ENCODE data around the gene HORMAD2.

The HORMAD2 gene

GRCh38 chr22:30104501-30105156 lies 24.4 kb downstream of the HORMAD2 start:
- DNase-seq (ENCODE audit: low read depth) = no peak

DNA sequence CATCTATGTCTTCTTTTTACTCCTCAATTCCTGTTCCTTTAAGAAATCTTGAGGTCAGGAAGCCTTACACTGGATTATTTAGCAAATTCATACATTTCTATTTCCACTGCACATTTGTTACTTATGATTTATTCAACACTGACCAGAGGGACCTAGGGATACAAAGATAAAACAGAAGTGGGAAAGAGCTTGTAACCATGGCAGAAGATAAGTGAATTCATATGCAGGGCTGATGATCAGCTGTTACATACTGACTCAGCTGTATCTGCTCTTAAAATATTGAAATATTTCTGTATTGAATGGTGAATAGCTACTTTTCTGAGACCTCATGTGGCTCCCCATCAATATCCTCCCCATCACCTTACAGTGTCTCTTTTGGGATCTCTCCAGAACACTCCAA lies 25.2 kb downstream of the HORMAD2 start:
- DNase-seq (ENCODE audit: low read depth) = no peak

DNA sequence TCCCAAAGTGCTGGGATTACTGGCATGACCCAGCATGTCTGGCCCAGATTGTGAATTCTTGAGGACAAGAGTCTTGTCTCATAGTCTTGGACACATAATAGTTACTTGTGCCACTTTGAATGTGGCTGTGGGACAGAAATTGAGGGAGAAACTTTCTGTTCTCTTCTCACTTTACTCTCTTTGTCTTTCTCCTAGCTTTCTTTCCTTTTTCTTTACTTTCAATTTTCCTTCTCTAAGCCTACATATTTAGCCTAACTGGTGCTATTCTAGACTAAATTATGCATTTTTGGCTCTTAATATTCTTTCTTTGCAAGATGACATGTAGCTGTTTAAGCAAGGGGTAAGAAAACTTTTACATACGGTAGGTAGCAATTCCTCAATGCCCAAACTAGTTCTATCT lies 33.2 kb downstream of the HORMAD2 start:
- no peak for DNase-seq (ENCODE audit: low read depth)

DNA sequence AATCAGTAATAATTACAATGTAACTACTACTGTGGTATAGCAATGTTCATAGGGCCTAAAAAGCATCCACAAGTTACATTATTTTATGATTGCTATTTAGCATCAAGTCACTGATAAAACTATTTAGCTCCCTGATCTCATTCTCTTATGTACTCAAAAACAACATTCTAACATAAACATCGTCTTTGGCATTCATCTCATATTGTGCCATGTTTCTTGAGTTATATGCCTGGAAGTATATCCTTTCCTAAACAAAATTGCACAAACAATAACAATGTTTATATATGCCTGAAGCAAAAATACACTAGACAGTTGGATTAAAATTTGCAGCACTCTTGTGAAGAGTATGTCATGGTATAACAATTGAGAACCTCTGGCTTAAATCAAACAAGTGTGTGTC lies 34.1 kb downstream of the HORMAD2 start:
- no peak for DNase-seq (ENCODE audit: low read depth)

DNA sequence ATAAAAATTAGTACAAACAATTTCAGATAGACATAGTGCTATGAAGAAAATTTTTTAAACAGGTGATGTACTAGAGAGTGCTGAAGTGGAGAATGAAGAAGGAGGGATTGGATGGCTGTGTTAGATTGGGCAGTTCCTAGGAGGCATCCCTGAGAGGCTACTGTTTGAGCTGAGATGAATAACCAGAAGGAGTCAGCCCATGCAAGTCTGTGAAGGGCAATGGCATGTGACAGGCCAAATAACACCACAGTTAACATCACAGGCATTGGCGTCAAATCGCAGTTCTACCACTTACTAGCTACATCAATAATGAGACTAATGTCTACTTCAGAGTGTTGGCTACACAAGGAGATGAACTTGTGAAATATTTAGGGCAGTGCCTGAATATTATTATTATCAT lies 35.4 kb downstream of the HORMAD2 start:
- DNase-seq (ENCODE audit: low read depth) = no peak

- DNase-seq (ENCODE audit: low read depth) = no peak
Measured at GRCh38 chr22:30116362-30117117, 36.3 kb downstream of the HORMAD2 start.

DNA sequence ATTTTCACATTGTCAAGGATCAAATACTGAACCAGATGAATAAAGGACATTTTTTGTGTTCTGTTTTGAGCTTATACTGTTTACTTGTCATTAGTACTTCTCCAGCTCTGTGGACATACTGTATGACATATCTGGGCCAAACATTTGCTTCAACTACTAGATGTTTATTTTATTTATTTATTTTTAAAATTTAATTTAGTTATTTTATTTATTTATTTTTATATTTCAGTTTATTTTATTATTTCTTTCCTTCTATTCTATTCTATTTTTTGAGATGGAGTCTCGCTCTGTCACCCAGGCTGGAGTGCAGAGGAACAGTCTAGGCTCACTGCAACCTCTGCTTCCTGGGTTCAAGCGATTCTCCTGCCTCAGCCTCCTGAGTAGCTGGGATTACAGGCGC lies 37.0 kb downstream of the HORMAD2 start:
- DNase-seq (ENCODE audit: low read depth) = no peak

GRCh38 chr22:30118291-30118690 lies 38.0 kb downstream of the HORMAD2 start:
- no peak for DNase-seq (ENCODE audit: low read depth)

DNA sequence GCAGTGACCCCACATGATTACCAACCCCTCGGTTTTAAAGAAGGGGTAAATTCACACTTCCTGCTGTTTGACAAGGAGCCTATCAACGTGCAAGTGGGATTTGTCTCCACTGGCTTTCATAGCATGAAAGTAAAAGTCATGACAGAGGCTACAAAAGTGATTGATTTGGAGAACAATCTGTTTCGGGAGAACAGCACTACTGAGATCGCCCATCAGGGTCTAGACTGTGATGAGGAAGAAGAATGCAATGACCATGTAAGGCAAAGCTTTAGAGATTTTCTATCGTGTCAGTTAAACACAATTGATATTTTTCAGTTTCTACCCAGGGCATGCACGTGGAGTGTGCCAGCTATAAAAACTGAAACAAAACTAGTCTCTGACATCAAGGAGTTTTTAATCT lies 41.7 kb downstream of the HORMAD2 start:
- DNase-seq (ENCODE audit: low read depth) = no peak

DNA sequence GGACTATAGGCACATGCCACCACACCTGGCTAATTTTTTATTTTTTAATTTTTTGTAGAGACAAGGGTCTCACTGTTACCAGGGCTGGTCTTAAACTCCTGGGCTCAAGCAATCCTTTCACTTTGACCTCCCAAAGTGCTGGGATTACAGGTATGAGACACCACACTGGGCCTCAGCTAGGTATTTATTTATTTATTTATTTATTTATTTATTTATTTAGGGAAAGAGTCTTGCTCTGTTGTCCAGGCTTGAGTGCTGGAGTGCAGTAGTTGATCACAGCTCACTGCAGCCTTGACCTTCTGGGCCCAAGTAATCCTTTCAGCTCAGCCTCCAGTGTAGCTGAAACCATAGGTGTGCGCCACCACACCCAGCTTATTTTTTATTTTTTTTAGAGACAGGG lies 43.2 kb downstream of the HORMAD2 start:
- DNase-seq (ENCODE audit: low read depth) = no peak

- no peak for DNase-seq (ENCODE audit: low read depth)
Measured at GRCh38 chr22:30127749-30128166, 47.5 kb downstream of the HORMAD2 start.

DNA sequence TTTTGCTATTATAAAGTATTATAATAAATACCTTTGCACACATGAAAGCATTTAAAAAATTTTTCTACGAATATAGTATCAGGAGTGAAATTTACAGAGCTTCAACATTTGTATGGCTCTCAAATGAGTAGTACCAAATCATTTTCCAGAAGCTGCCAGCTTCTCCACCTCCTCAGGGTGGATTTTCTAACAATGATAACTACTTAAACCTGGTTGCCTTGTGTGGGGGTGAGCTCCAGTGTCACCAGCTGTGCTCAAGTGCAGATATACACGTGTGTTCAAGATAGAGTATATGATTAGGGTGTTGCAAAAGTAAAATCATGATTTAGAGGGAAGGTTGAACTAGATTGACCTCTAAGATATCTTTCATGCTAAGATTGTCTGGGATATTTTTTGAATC lies 48.2 kb downstream of the HORMAD2 start:
- DNase-seq (ENCODE audit: low read depth) = no peak

- DNase-seq (ENCODE audit: low read depth) = no peak
Measured at GRCh38 chr22:30129636-30130035, 49.4 kb downstream of the HORMAD2 start.

GRCh38 chr22:30132290-30132996 lies 52.2 kb downstream of the HORMAD2 start:
- DNase-seq (ENCODE audit: low read depth) = no peak

DNA sequence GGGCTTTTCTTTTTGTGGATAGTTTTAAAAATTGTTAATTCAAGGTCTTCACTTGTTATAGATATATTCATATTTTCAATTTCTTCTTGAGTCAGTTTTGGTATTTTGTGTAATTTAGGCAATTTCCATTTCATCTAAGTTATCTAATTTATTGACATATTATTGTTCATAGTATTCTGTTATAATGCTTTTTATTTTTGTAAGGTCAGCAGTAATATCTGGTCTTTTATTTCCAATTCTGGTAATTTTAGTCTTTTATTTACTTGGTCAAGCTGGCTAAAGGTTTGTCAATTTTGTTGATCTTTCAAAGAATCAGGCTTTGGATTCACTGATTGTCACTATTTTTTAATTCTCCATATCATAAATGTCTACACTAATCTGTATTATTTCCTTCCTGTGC lies 60.1 kb downstream of the HORMAD2 start:
- no peak for DNase-seq (ENCODE audit: low read depth)

DNA sequence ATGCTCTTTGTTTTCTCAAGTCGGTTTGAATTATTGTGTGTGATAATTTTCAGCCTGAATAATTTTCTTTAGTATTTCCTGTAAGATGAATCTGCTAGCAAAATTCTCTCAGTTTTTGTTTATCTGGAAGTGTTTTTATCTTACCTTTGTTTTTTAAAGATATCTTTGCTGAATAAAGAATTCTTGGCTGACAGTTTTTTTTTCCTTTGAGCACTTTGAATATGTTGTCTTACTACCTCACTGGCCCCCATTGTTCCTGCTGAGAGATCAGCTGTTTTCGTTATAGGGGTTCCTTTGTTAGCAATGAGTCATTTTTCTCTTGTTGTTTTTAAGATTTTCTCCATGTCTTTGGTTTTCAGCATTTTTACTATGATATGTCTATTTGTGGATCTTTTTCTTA lies 63.0 kb downstream of the HORMAD2 start:
- DNase-seq (ENCODE audit: low read depth) = no peak

DNA sequence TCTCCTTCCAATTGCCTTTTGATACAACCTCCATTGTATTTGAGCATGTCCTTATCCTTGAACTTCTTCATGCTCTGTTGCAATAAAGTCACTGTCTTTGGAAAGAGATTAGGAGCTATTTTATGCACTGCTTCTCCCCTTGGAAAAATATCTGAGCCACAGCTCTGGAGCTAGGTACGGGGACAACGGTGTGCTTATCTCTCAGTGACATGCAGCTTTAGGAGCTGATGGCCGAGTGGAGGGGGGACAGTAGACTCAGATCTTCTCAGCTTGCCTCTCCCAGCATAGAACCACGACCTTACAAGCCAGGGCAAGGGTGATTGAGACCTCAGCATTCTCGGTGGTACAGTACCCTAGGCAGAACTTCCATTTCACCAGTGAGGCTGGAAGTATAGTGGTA lies 64.1 kb downstream of the HORMAD2 start:
- DNase-seq (ENCODE audit: low read depth) = no peak

DNA sequence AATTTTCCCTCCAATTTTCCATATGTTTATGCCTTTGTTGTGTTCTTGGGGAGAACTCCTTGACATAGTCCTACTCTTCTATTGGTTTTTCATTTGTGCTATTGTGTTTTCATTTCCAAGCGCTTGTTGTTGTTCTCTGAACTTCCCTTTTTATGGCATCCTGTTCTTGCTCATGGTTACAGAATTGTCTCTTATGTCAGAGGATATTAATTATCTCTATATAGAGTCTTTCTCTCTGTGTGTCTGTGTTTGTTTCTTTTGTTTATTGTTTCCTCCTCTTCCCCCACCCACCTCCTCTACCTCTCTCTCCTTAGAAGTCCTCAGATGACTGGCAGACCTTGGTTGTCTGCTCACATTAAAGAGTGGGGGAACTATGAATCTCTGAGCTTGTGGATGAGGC lies 69.9 kb downstream of the HORMAD2 start:
- no peak for DNase-seq (ENCODE audit: low read depth)

- DNase-seq (ENCODE audit: low read depth) = no peak
Measured at GRCh38 chr22:30158277-30158676, 78.0 kb downstream of the HORMAD2 start.

GRCh38 chr22:30158744-30159500 lies 78.7 kb downstream of the HORMAD2 start:
- DNase-seq (ENCODE audit: low read depth) = no peak

DNA sequence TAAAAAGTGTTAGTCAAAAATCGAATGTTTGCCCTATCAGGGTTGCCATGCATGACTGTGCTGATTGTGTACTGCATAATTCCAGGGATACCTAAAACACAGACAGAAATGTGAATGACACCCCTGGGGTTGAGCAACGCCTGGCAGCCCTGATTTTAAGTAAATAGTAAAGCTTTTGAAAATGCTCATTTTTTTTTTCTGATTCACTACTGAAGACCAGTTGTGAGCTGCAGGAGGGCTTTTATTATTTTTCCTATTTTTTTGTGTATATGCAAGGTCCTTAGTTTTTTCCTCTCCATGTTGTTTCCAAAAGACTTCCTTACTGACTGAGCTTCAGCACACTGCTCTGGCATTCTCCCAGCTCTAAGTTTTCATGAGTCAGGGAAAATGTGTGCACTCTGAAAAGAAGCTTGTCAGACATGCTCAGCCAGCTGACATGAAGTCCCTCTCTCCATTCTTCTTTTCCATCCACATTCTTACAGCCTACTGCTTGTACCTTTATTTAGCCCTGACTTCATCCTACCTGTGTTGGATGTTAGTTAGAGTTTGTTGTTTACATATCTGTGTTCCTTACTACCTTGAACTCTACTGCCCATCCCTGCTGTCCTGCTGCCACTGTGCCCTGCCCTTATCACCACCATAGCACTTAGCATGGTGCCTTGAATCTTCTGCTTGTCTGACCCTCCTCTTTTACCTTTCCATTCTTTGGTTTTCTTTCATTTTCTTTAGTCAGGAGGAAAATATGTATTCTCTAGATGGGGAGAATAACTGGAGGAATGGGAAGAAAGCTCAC lies 79.5 kb downstream of the HORMAD2 start:
- DNase-seq (ENCODE audit: low read depth) = no peak

GRCh38 chr22:30161051-30161469 lies 80.8 kb downstream of the HORMAD2 start:
- DNase-seq (ENCODE audit: low read depth) = no peak

All from stimulated activated CD8-positive, alpha-beta memory T cell treated with anti-CD3 and anti-CD28 coated beads, Interleukin-7, amount 100 ng/mL, for 24 hours (primary cell).